OCI-LY7 (cell line): Measurements from ENCODE around the gene HS3ST3B1. TPM values are rescaled to one million over a fixed set of nuclear protein-coding genes. Genes with fewer than 3 reads are reported as not detected.

Experiments
- BruUV-seq: library from RNA; stranded (reverse); fragments of 400-500 nt; replicated peaks from 2 replicates; lab custom pipeline; 2021; lab: Mats Ljungman, UMichigan
- CTCF ChIA-PET: fragments of 300-600 bp; sonication (Branson Sonifier 250); formaldehyde crosslinking; loops from one replicate; lab custom pipeline; 2022; ENCODE audit warnings: antibody characterized with exemption; ENCODE audit not compliant: unreplicated experiment; lab: Charles Lee
- POLR2A ChIA-PET: fragments of 300-600 bp; sonication (Branson Sonifier 250); formaldehyde crosslinking; loops from one replicate; lab custom pipeline; 2022; ENCODE audit warnings: antibody characterized with exemption; lab: Charles Lee
- DNase-seq: peaks from one replicate; pipeline ENCODE4 v3.0.0-alpha.2; 2015; ENCODE audit warnings: low spot score
- H2AFZ ChIP-seq: fragments of 200-600 bp; sonication (generic), shearing (Covaris generic); 2 replicates; pipeline ENCODE4 v1.6.1; 2014; ENCODE audit warnings: mild to moderate bottlenecking, antibody characterized with exemption, low read length, moderate library complexity
- H3K27ac ChIP-seq: fragments of 200-600 bp; sonication (generic); 2 replicates; pipeline ENCODE4 v1.5.1; 2014; ENCODE audit warnings: mixed run types, low read depth, mild to moderate bottlenecking, moderate library complexity, low read length, inconsistent platforms; ENCODE audit not compliant: poor library complexity, severe bottlenecking
- H3K36me3 ChIP-seq: fragments of 200-600 bp; sonication (generic); 2 replicates; pipeline ENCODE4 v1.6.1; 2014; ENCODE audit warnings: mild to moderate bottlenecking, antibody characterized with exemption, low read length, moderate library complexity, mixed read lengths; ENCODE audit not compliant: insufficient read depth
- H3K4me1 ChIP-seq: fragments of 200-600 bp; sonication (generic); 2 replicates; pipeline ENCODE4 v1.5.1; 2014; ENCODE audit warnings: mild to moderate bottlenecking, low read length; ENCODE audit not compliant: insufficient read depth, poor library complexity, severe bottlenecking
- H3K4me2 ChIP-seq: fragments of 200-600 bp; sonication (generic); 2 replicates; pipeline ENCODE4 v1.6.1; 2014; ENCODE audit warnings: mild to moderate bottlenecking, low read length
- H3K4me3 ChIP-seq: fragments of 200-600 bp; sonication (generic); 2 replicates; pipeline ENCODE4 v1.5.1; 2014; ENCODE audit warnings: mild to moderate bottlenecking, low read depth, low read length; ENCODE audit not compliant: poor library complexity, severe bottlenecking
- H3K79me2 ChIP-seq: fragments of 200-600 bp; sonication (generic); 2 replicates; pipeline ENCODE4 v1.6.1; 2016; ENCODE audit warnings: low read depth, mild to moderate bottlenecking, low read length, moderate library complexity, mixed read lengths; ENCODE audit not compliant: insufficient read depth
- H3K9me2 ChIP-seq: fragments of 200-600 bp; sonication (generic); 2 replicates; pipeline ENCODE4 v1.6.1; 2016; ENCODE audit warnings: mild to moderate bottlenecking, low read length, mixed read lengths; ENCODE audit not compliant: insufficient read depth
- H3K9me3 ChIP-seq: fragments of 200-600 bp; sonication (generic); 2 replicates; pipeline ENCODE4 v1.6.1; 2014; ENCODE audit warnings: mild to moderate bottlenecking, mixed run types, low read length, mixed read lengths
- H4K20me1 ChIP-seq: fragments of 200-600 bp; sonication (generic); 2 replicates; pipeline ENCODE4 v1.6.1; 2014; ENCODE audit warnings: mild to moderate bottlenecking, antibody characterized with exemption, low read length, moderate library complexity, mixed read lengths; ENCODE audit not compliant: insufficient read depth
- EZH2phosphoT487 ChIP-seq: fragments of 200-600 bp; sonication (generic); IDR thresholded peaks from 2 replicates; pipeline ENCODE4 v1.6.1; 2018; ENCODE audit warnings: low read depth, borderline replicate concordance, mild to moderate bottlenecking, mixed run types, antibody characterized with exemption, low read length, moderate library complexity, mixed read lengths
- intact Hi-C: fragments of 100-400 bp; cut with micrococcal nuclease; formaldehyde crosslinking; loops from one replicate; pipeline ENCODE4 v1.10.0; 2022; ENCODE audit not compliant: unreplicated experiment
- total RNA-seq, 2 experiments: library from RNA; depleted of rRNA in 1 of 2; stranded (reverse); fragments of >200 nt in 1 of 2; shearing (Covaris generic) in 1 of 2; gene quantifications; 2 replicates each; pipeline ENCODE4 v1.2.3, GENCODE V29; 2014 to 2022
- TF ChIP-seq, protein P1 (sequence below): fragments of 200-600 bp; sonication (generic); conservative IDR thresholded peaks from 2 replicates; pipeline ENCODE4 v1.5.1; 2014; ENCODE audit warnings: mild to moderate bottlenecking, antibody characterized with exemption, low read length, moderate library complexity, mixed read lengths

The HS3ST3B1 gene
- total RNA-seq, 2 experiments from 2014 or later = 0.03 to 1.6 TPM

- intact Hi-C loops = no loop called here
- H3K36me3 ChIP-seq = no peaks in the 10 kb centered on the region
- H3K4me3 ChIP-seq = no peak overlapping the region
- BruUV-seq = no TSS peak
- H3K4me1 ChIP-seq = peaks cover 7% of the 10 kb centered on the region
- no peaks in the 10 kb centered on the region for H3K9me3 ChIP-seq
- no peak overlapping the region for H2AFZ ChIP-seq
- no peaks in the 10 kb centered on the region for H3K79me2 ChIP-seq
- 0 out of 2 replicates have a peak, but pooled peaks cover 3% of the 10 kb centered on the region for H3K9me2 ChIP-seq
- ChIA-PET CTCF (no interaction called here), POLR2A (interaction anchor here (0.6 to 0.7 kb wide), 3 partner anchors 25 to 833 kb away, joined by 3 to 4 read pairs (median 3); no protein-coding TSS in a partner anchor)
- TF ChIP-seq EZH2phosphoT487 = no peak
- TF ChIP-seq, protein P1, sequence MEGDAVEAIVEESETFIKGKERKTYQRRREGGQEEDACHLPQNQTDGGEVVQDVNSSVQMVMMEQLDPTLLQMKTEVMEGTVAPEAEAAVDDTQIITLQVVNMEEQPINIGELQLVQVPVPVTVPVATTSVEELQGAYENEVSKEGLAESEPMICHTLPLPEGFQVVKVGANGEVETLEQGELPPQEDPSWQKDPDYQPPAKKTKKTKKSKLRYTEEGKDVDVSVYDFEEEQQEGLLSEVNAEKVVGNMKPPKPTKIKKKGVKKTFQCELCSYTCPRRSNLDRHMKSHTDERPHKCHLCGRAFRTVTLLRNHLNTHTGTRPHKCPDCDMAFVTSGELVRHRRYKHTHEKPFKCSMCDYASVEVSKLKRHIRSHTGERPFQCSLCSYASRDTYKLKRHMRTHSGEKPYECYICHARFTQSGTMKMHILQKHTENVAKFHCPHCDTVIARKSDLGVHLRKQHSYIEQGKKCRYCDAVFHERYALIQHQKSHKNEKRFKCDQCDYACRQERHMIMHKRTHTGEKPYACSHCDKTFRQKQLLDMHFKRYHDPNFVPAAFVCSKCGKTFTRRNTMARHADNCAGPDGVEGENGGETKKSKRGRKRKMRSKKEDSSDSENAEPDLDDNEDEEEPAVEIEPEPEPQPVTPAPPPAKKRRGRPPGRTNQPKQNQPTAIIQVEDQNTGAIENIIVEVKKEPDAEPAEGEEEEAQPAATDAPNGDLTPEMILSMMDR = no peak
- no peaks in the 10 kb centered on the region for H4K20me1 ChIP-seq
- H3K27ac ChIP-seq = no peak overlapping the region
- no peak overlapping the region for H3K4me2 ChIP-seq
- no peak for DNase-seq
These were observed 30.5 kb downstream of the HS3ST3B1 start for GRCh38 chr17:14331225-14331981.

DNA sequence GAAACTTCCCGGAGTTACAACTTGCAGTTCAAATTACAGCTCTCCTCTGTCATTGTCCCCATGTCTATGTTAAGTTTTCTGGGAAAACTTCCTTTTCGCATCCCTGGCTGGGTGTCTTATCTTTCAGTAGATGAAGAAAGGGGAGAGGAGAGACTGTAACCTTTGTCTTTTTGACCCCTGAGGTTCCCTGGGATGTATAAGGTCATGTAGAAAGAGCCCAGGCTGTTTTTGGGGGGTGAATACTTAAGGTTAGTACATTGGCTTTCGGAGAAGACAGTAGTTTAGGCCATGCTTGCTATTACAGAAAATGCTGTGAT lies 31.1 kb downstream of the HS3ST3B1 start:
- Histone ChIP-seq H3K4me3 (no peak overlapping the region), H3K4me1 (peaks cover 7% of the 10 kb centered on the region), H3K9me2 (0 out of 2 replicates have a peak, but pooled peaks cover 3% of the 10 kb centered on the region), H3K36me3 (no peaks in the 10 kb centered on the region), H2AFZ (no peak overlapping the region), H3K79me2 (no peaks in the 10 kb centered on the region), H4K20me1 (no peaks in the 10 kb centered on the region), H3K27ac (no peak overlapping the region), H3K4me2 (no peak overlapping the region), H3K9me3 (no peaks in the 10 kb centered on the region)
- TF ChIP-seq EZH2phosphoT487 = no peak
- TF ChIP-seq, protein P1 = no peak
- intact Hi-C loops = no loop called here
- ChIA-PET CTCF (no interaction called here), POLR2A (interaction anchor here (0.7 kb wide), 1 partner anchor 833 kb away, joined by 3 read pairs; no protein-coding TSS in a partner anchor)
- DNase-seq = no peak
- no TSS peak for BruUV-seq

GRCh38 chr17:14332331-14332730 lies 31.4 kb downstream of the HS3ST3B1 start:
- no peaks in the 10 kb centered on the region for H3K9me3 ChIP-seq
- no peak overlapping the region for H3K4me3 ChIP-seq
- no peaks in the 10 kb centered on the region for H3K36me3 ChIP-seq
- BruUV-seq = no TSS peak
- H3K9me2 ChIP-seq = 0 out of 2 replicates have a peak, but pooled peaks cover 1% of the 10 kb centered on the region
- H2AFZ ChIP-seq = no peak overlapping the region
- no peaks in the 10 kb centered on the region for H4K20me1 ChIP-seq
- no peak for TF ChIP-seq EZH2phosphoT487
- TF ChIP-seq, protein P1 = no peak
- no peak overlapping the region for H3K4me2 ChIP-seq
- no peaks in the 10 kb centered on the region for H3K79me2 ChIP-seq
- CTCF ChIA-PET = no interaction called here
- intact Hi-C loops = no loop called here
- no peak overlapping the region for H3K27ac ChIP-seq
- H3K4me1 ChIP-seq = peaks cover 7% of the 10 kb centered on the region
- POLR2A ChIA-PET = interaction anchor here (0.5 kb wide), 1 partner anchor 83 kb away, joined by 4 read pairs; no protein-coding TSS in a partner anchor
- no peak for DNase-seq
